ENCODE data around the gene HSD17B12. TPM values are rescaled to one million over a fixed set of nuclear protein-coding genes. Genes with fewer than 3 reads are reported as not detected.

HSD17B12 gene
- total and polyA plus RNA-seq, 2 of the 8 experiments (the other 6 are each of a cell fraction or from before 2014, with no cell fraction given), result 46.0 to 121 TPM

DNA sequence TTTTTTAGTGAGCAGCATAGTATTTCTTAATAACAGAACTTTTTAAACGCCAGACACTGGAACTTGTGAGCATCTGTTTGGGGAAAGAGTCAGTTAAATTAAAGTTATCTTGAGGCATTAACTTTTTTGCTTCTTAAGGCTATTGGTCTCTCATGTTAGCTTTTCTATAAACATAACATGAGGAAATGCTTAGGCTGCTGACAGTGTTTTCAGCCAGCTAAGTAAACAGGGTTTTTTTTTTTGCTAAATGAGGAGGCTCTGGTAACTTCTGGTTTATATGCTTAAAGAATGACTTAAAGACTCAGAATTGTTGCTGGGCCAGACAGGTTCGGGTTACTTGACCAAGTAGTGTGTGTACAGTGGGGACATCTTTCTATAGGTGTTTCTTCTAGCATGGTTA is 104.3 kb downstream of the HSD17B12 start:
- no peak overlapping the region for H2BK5ac ChIP-seq (ENCODE audit: low read depth, low read length)
- H2BK15ac ChIP-seq (ENCODE audit: low read length), result no peak overlapping the region
- no peaks in the 10 kb centered on the region for H3K4me1 ChIP-seq (replicated peaks in 1 of 4; ENCODE audit: control insufficient read depth in 3 of 4, insufficient read depth in 4 of 4, low read length in 3 of 4)
- no peak overlapping the region for H3K23ac ChIP-seq (ENCODE audit: insufficient read length)
- H3K9ac ChIP-seq (replicated peaks in 1 of 4; ENCODE audit: extremely low read depth in 1 of 4, low read depth in 3 of 4, low read length in 3 of 4), result no peak overlapping the region
- H2AK5ac ChIP-seq (ENCODE audit: low read depth, low read length), result no peak overlapping the region
- H3K14ac ChIP-seq (ENCODE audit: insufficient read length), result no peak overlapping the region
- H3K4me3 ChIP-seq (ENCODE audit: extremely low read depth in 1 of 4, insufficient read depth in 2 of 4, low read depth in 3 of 4, low read length in 4 of 4), result no peak overlapping the region
- peaks cover 0 to 3% (median 0%) of the 10 kb centered on the region in 4 experiments; a peak in 2 of 8 replicates for H3K36me3 ChIP-seq (ENCODE audit: control insufficient read depth in 2 of 4, insufficient read depth in 4 of 4, low read length in 3 of 4)
- H3K79me2 ChIP-seq (ENCODE audit: control insufficient read depth in 1 of 2, insufficient read depth in 2 of 2, low read length in 2 of 2), result peaks cover 0 to 2% of the 10 kb centered on the region in 2 experiments; a peak in 1 of 4 replicates
- H3K27me3 ChIP-seq (replicated peaks in 1 of 4; ENCODE audit: control insufficient read depth in 3 of 4, extremely low read depth in 1 of 4, insufficient read depth in 3 of 4, low read length in 3 of 4), result no peaks in the 10 kb centered on the region
- H4K8ac ChIP-seq (ENCODE audit: extremely low read depth, insufficient read depth, low read length), result no peak overlapping the region
- H3K79me1 ChIP-seq (ENCODE audit: low read depth, low read length), result no peaks in the 10 kb centered on the region
- no peak overlapping the region for H2BK20ac ChIP-seq (ENCODE audit: low read length)
- H2AFZ ChIP-seq (ENCODE audit: low read length), result no peak overlapping the region
- no peak overlapping the region for H4K5ac ChIP-seq (ENCODE audit: insufficient read length, low read depth, low read length)
- no peak overlapping the region for H3K18ac ChIP-seq (ENCODE audit: extremely low read depth, low read length)
- no peak overlapping the region for H3K27ac ChIP-seq (ENCODE audit: low read depth, low read length)
- no peak overlapping the region for H2BK12ac ChIP-seq (ENCODE audit: low read depth, low read length)
- no peak overlapping the region for H4K91ac ChIP-seq (replicated peaks; ENCODE audit: insufficient read length, low read length)
- WGBS, 2 experiments (ENCODE audit: extremely low coverage in 1 of 2, insufficient coverage in 1 of 2, insufficient read length in 1 of 2, insufficient replicate concordance in 2 of 2, low coverage in 1 of 2, low lambda C conversion rate in 2 of 2, missing lambda C conversion rate in 1 of 2), result 81% methylated on average over 2 of the region's 2 CpGs; no CpG with 5 or more reads in 1 of the 2 experiments
- no peak for DNase-seq (ENCODE audit: low read depth in 1 of 2, low spot score in 2 of 2)
- H3K9me3 ChIP-seq (ENCODE audit: insufficient read depth in 2 of 2, low read depth in 1 of 2, low read length in 1 of 2), result peaks cover 3 to 8% of the 10 kb centered on the region in 2 experiments; a peak in 3 of 4 replicates
- no peaks in the 10 kb centered on the region for H3K23me2 ChIP-seq (ENCODE audit: low read depth, low read length)
- FAIRE-seq, result no peak
- H3K4me2 ChIP-seq (ENCODE audit: insufficient read depth in 1 of 2, low read depth in 2 of 2, low read length in 2 of 2), result no peak overlapping the region
- no peak overlapping the region for H2BK120ac ChIP-seq (replicated peaks; ENCODE audit: low read depth, low read length)
- H3K56ac ChIP-seq (replicated peaks; ENCODE audit: insufficient read length, low read depth, low read length), result no peak overlapping the region
- H4K20me1 ChIP-seq (replicated peaks in 1 of 2; ENCODE audit: control insufficient read depth in 1 of 2, insufficient read depth in 2 of 2, low read length in 2 of 2), result peaks cover 0 to 1% of the 10 kb centered on the region in 2 experiments
- H3K4ac ChIP-seq (replicated peaks; ENCODE audit: insufficient read length, low read depth, low read length), result no peak overlapping the region
- POLR2A ChIA-PET (ENCODE audit: partially characterized antibody), result no interaction called here
- CTCF ChIA-PET (ENCODE audit: partially characterized antibody), result no interaction called here
- TF ChIP-seq RNF2 (IDR thresholded peaks at IDR 0.05; ENCODE audit: borderline replicate concordance, low read depth, low read length, missing control alignments, poor library complexity, severe bottlenecking), result no peak
- TF ChIP-seq POLR2A (IDR thresholded peaks at IDR 0.05; ENCODE audit: control extremely low read depth in 1 of 2, low read depth in 2 of 2, low read length in 2 of 2), result no peak
- TF ChIP-seq CTCF (IDR thresholded peaks at IDR 0.05; ENCODE audit: control extremely low read depth in 1 of 3, insufficient read depth in 1 of 3, low read depth in 1 of 3, low read length in 3 of 3), result no peak
- TF ChIP-seq, protein P1, sequence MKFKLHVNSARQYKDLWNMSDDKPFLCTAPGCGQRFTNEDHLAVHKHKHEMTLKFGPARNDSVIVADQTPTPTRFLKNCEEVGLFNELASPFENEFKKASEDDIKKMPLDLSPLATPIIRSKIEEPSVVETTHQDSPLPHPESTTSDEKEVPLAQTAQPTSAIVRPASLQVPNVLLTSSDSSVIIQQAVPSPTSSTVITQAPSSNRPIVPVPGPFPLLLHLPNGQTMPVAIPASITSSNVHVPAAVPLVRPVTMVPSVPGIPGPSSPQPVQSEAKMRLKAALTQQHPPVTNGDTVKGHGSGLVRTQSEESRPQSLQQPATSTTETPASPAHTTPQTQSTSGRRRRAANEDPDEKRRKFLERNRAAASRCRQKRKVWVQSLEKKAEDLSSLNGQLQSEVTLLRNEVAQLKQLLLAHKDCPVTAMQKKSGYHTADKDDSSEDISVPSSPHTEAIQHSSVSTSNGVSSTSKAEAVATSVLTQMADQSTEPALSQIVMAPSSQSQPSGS (IDR thresholded peaks at IDR 0.05; ENCODE audit: low read length), result no peak
- no peak for TF ChIP-seq MAFK (IDR thresholded peaks at IDR 0.05; ENCODE audit: low read depth, low read length)
- no peak for TF ChIP-seq KDM4A (IDR thresholded peaks at IDR 0.05; ENCODE audit: low read depth, low read length, severe bottlenecking)
- no peak for TF ChIP-seq JUND (IDR thresholded peaks at IDR 0.05; ENCODE audit: low read length)
- no peak for TF ChIP-seq CHD1 (IDR thresholded peaks at IDR 0.05; ENCODE audit: low read depth, low read length)
- TF ChIP-seq RAD21 (IDR thresholded peaks at IDR 0.05 in 1 of 2, conservative IDR thresholded peaks at IDR 0.05 in 1 of 2; ENCODE audit: low read depth in 2 of 2, low read length in 2 of 2), result no peak

All from H1 (cell line).